ENCODE data around the gene NTRK3.

GRCh38 chr15:88193415-88193814 lies 63.1 kb downstream of the NTRK3 start:
- TF ChIP-seq POLR2A (IDR thresholded peaks at IDR 0.05) (no peak), EP300 (IDR thresholded peaks at IDR 0.05) (no peak), CTCF (IDR thresholded peaks at IDR 0.05) (no peak)

All from suprapubic skin (tissue), 3 donors.